Neuronal stem cell (in vitro differentiated cells): ENCODE measurements around the gene LAMTOR3.

ENCODE experiments used
- DNase-seq: peaks from one replicate; pipeline ENCODE4 v3.0.0-alpha.2; 2013; ENCODE audit warnings: low spot score
- H2AFZ ChIP-seq: one replicate; pipeline ENCODE4 v1.6.1; 2013; ENCODE audit warnings: mild to moderate bottlenecking, low read length, inconsistent platforms
- H2AK5ac ChIP-seq: 2 replicates; pipeline ENCODE4 v1.6.1; 2013; ENCODE audit warnings: low read depth, mild to moderate bottlenecking, inconsistent platforms, low read length, moderate library complexity, mixed read lengths
- H2BK120ac ChIP-seq: 2 replicates; pipeline ENCODE4 v1.6.1; 2013; ENCODE audit warnings: low read depth, mild to moderate bottlenecking, inconsistent platforms, low read length, moderate library complexity, mixed read lengths
- H2BK12ac ChIP-seq: one replicate; pipeline ENCODE4 v1.6.1; 2013; ENCODE audit warnings: low read length, inconsistent platforms
- H2BK15ac ChIP-seq: 2 replicates; pipeline ENCODE4 v1.6.1; 2013; ENCODE audit warnings: mild to moderate bottlenecking, low read length, inconsistent platforms, mixed read lengths
- H2BK5ac ChIP-seq: one replicate; pipeline ENCODE4 v1.6.1; 2013; ENCODE audit warnings: inconsistent platforms, mild to moderate bottlenecking, low read length, moderate library complexity
- H3K14ac ChIP-seq: one replicate; pipeline ENCODE4 v1.6.1; 2013; ENCODE audit warnings: low read length, inconsistent platforms
- H3K18ac ChIP-seq: 2 replicates; pipeline ENCODE4 v1.6.1; 2013; ENCODE audit warnings: low read length, inconsistent platforms
- H3K23ac ChIP-seq: 2 replicates; pipeline ENCODE4 v1.6.1; 2013; ENCODE audit warnings: low read depth, mild to moderate bottlenecking, mixed read lengths, low read length, inconsistent platforms; ENCODE audit not compliant: poor library complexity
- H3K27ac ChIP-seq: replicated peaks from 3 replicates; pipeline ENCODE4 v1.5.1; 2013; ENCODE audit warnings: low read length, inconsistent platforms
- H3K27me3 ChIP-seq, 3 experiments: 2 replicates each; pipeline ENCODE4 v1.6.1; 2013; ENCODE audit warnings: low read length in 3 of 3, mild to moderate bottlenecking in 2 of 3, inconsistent platforms in 1 of 3, low read depth in 1 of 3, mixed read lengths in 1 of 3, moderate library complexity in 1 of 3; ENCODE audit not compliant: control insufficient read depth in 3 of 3, insufficient read depth in 3 of 3
- H3K36me3 ChIP-seq, 2 donors: replicated peaks in 1 of 2; 2 replicates each; pipeline ENCODE4 v1.6.1; 2013; ENCODE audit warnings: low read length in 2 of 2; ENCODE audit not compliant: control insufficient read depth in 2 of 2, insufficient read depth in 2 of 2
- H3K4ac ChIP-seq: 2 replicates; pipeline ENCODE4 v1.6.1; 2013; ENCODE audit warnings: inconsistent platforms, mild to moderate bottlenecking, low read length, moderate library complexity
- H3K4me1 ChIP-seq, 2 donors: 1 replicate in 1 of 2; 2 replicates in 1 of 2; pipeline ENCODE4 v1.6.1; 2013; ENCODE audit warnings: low read length in 2 of 2, low read depth in 1 of 2; ENCODE audit not compliant: control insufficient read depth in 2 of 2, insufficient read depth in 1 of 2
- H3K4me2 ChIP-seq: one replicate; pipeline ENCODE4 v1.6.1; 2013; ENCODE audit warnings: mild to moderate bottlenecking, low read length, inconsistent platforms; ENCODE audit not compliant: insufficient read depth, poor library complexity, severe bottlenecking
- H3K4me3 ChIP-seq, 2 donors: 2 replicates each; pipeline ENCODE4 v1.5.1; 2013; ENCODE audit warnings: low read length in 2 of 2, mild to moderate bottlenecking in 2 of 2, inconsistent platforms in 1 of 2, moderate library complexity in 1 of 2
- H3K79me1 ChIP-seq: one replicate; pipeline ENCODE4 v1.6.1; 2013; ENCODE audit warnings: low read depth, mild to moderate bottlenecking, inconsistent platforms, low read length, moderate library complexity
- H3K9ac ChIP-seq: one replicate; pipeline ENCODE4 v1.6.1; 2013; ENCODE audit warnings: mild to moderate bottlenecking, low read depth, low read length, inconsistent platforms; ENCODE audit not compliant: poor library complexity
- H3K9me3 ChIP-seq, 2 donors: replicated peaks in 1 of 2; 2 replicates each; pipeline versions ENCODE3 to v1.6.1; 2013; ENCODE audit warnings: low read length in 2 of 2, mild to moderate bottlenecking in 2 of 2, inconsistent platforms in 1 of 2, low read depth in 1 of 2, mixed read lengths in 1 of 2, moderate library complexity in 1 of 2; ENCODE audit not compliant: control insufficient read depth in 2 of 2, insufficient read depth in 1 of 2
- H4K8ac ChIP-seq: one replicate; pipeline ENCODE4 v1.6.1; 2013; ENCODE audit warnings: low read depth, mild to moderate bottlenecking, inconsistent platforms, low read length, moderate library complexity
- H4K91ac ChIP-seq: one replicate; pipeline ENCODE4 v1.6.1; 2013; ENCODE audit warnings: low read length, low read depth, mild to moderate bottlenecking, inconsistent platforms; ENCODE audit not compliant: poor library complexity
- WGBS, 2 donors: extraction: QIAGEN DNeasy Blood & Tissue Kit; methylation state at CpG; one replicate each; pipeline ENCODE4 v1.1.7; 2013; ENCODE audit warnings: missing lambda C conversion rate in 2 of 2, mixed read lengths in 1 of 2; ENCODE audit not compliant: insufficient read length in 2 of 2, insufficient replicate concordance in 1 of 2; ENCODE audit errors: extremely low coverage in 2 of 2; 5-methylcytosine and 5-hydroxymethylcytosine counted together

LAMTOR3 gene

GRCh38 chr4:99921174-99921573 is 26.9 kb upstream of the LAMTOR3 start:
- Histone ChIP-seq H3K36me3 (peaks cover 2 to 85% of the 10 kb centered on the region in 2 donors), H3K9me3 (peaks cover 0 to 10% of the 10 kb centered on the region in 2 donors)
- DNase-seq: no peak

GRCh38 chr4:99918656-99919055 is 24.4 kb upstream of the LAMTOR3 start:
- Histone ChIP-seq H4K8ac (no peak overlapping the region), H3K4ac (no peak overlapping the region), H3K79me1 (no peaks in the 10 kb centered on the region), H3K18ac (no peak overlapping the region), H2BK15ac (no peak overlapping the region), H3K4me2 (no peak overlapping the region), H3K14ac (no peak overlapping the region), H4K91ac (no peak overlapping the region), H3K36me3 (peaks cover 2 to 80% of the 10 kb centered on the region in 2 donors), H3K27me3 (no peaks in the 10 kb centered on the region), H2BK120ac (no peak overlapping the region), H2AK5ac (no peak overlapping the region), H3K9me3 (peaks cover 0 to 10% of the 10 kb centered on the region in 2 donors), H3K4me1 (no peaks in the 10 kb centered on the region), H3K4me3 (no peak overlapping the region), H2BK5ac (no peak overlapping the region), H3K23ac (no peak overlapping the region), H3K9ac (no peak overlapping the region), H2AFZ (no peak overlapping the region), H3K27ac (no peak overlapping the region), H2BK12ac (no peak overlapping the region)
- no peak for DNase-seq
- WGBS, 2 donors: no CpG with 5 or more reads among the region's 2 CpGs

More at GRCh38 chr4:99921174-99921573, 26.9 kb upstream of the LAMTOR3 start:
- Histone ChIP-seq H3K4me3 (no peak overlapping the region), H3K4me2 (no peak overlapping the region), H4K91ac (no peak overlapping the region), H2AK5ac (no peak overlapping the region), H3K27ac (no peak overlapping the region), H2BK15ac (no peak overlapping the region), H3K4me1 (no peaks in the 10 kb centered on the region), H3K18ac (no peak overlapping the region), H2BK5ac (no peak overlapping the region), H3K9ac (no peak overlapping the region), H2BK120ac (no peak overlapping the region), H4K8ac (no peak overlapping the region), H3K79me1 (no peaks in the 10 kb centered on the region), H3K14ac (no peak overlapping the region), H2BK12ac (no peak overlapping the region), H3K23ac (no peak overlapping the region), H2AFZ (no peak overlapping the region), H3K27me3 (no peaks in the 10 kb centered on the region), H3K4ac (no peak overlapping the region)
- WGBS, 2 donors: no CpG with 5 or more reads among the region's 3 CpGs

- H2BK15ac ChIP-seq: no peak overlapping the region
- no peaks in the 10 kb centered on the region for H3K79me1 ChIP-seq
- no peak overlapping the region for H3K23ac ChIP-seq
- H3K27ac ChIP-seq: no peak overlapping the region
- H3K14ac ChIP-seq: no peak overlapping the region
- no peak overlapping the region for H4K8ac ChIP-seq
- no peak overlapping the region for H2BK12ac ChIP-seq
- no peak for DNase-seq
- H3K36me3 ChIP-seq: peaks cover 2 to 75% of the 10 kb centered on the region in 2 donors
- no peak overlapping the region for H2BK120ac ChIP-seq
- H3K4me1 ChIP-seq: no peaks in the 10 kb centered on the region
- H4K91ac ChIP-seq: no peak overlapping the region
- H3K9me3 ChIP-seq: peaks cover 0 to 10% of the 10 kb centered on the region in 2 donors
- H3K18ac ChIP-seq: no peak overlapping the region
- no peaks in the 10 kb centered on the region for H3K27me3 ChIP-seq
- no peak overlapping the region for H2AK5ac ChIP-seq
- H2AFZ ChIP-seq: no peak overlapping the region
- WGBS, 2 donors: no CpG with 5 or more reads among the region's 3 CpGs
- H2BK5ac ChIP-seq: no peak overlapping the region
- H3K9ac ChIP-seq: no peak overlapping the region
- H3K4ac ChIP-seq: no peak overlapping the region
- H3K4me3 ChIP-seq: no peak overlapping the region
- no peak overlapping the region for H3K4me2 ChIP-seq
These were observed 23.3 kb upstream of the LAMTOR3 start for GRCh38 chr4:99917575-99917974.

- no peak overlapping the region for H3K23ac ChIP-seq
- no peak overlapping the region for H2BK12ac ChIP-seq
- H3K36me3 ChIP-seq: peaks cover 2 to 58% of the 10 kb centered on the region in 2 donors
- no peaks in the 10 kb centered on the region for H3K79me1 ChIP-seq
- no peak overlapping the region for H4K91ac ChIP-seq
- no peak overlapping the region for H2BK15ac ChIP-seq
- H3K4me3 ChIP-seq: no peak overlapping the region
- H3K4me2 ChIP-seq: no peak overlapping the region
- no peak overlapping the region for H2AFZ ChIP-seq
- no peak overlapping the region for H3K9ac ChIP-seq
- H2BK120ac ChIP-seq: no peak overlapping the region
- no peak overlapping the region for H3K4ac ChIP-seq
- H2BK5ac ChIP-seq: no peak overlapping the region
- WGBS, 2 donors: no CpG with 5 or more reads among the region's 2 CpGs
- peaks cover 0 to 10% of the 10 kb centered on the region in 2 donors for H3K9me3 ChIP-seq
- no peak overlapping the region for H3K14ac ChIP-seq
- H3K27me3 ChIP-seq: no peaks in the 10 kb centered on the region
- H3K18ac ChIP-seq: no peak overlapping the region
- H3K4me1 ChIP-seq: no peaks in the 10 kb centered on the region
- no peak overlapping the region for H2AK5ac ChIP-seq
- DNase-seq: no peak
- no peak overlapping the region for H4K8ac ChIP-seq
- H3K27ac ChIP-seq: no peak overlapping the region
These were observed 21.2 kb upstream of the LAMTOR3 start for GRCh38 chr4:99915449-99915848.
